Measurements from ENCODE around the gene TENM3.

GRCh38 chr4:182600093-182600492, 356.9 kb downstream of the TENM3 start:
- no peak for TF ChIP-seq CTCF (IDR thresholded peaks at IDR 0.05; ENCODE audit: insufficient read depth, low read length, poor library complexity, severe bottlenecking)
- TF ChIP-seq EZH2phosphoT487 (conservative IDR thresholded peaks at IDR 0.05; ENCODE audit: low read length): no peak
